Non-pigmented ciliary epithelial cell (primary cell): ENCODE data around the gene CHI3L1.

ENCODE experiments used
- DNase-seq: peaks from one replicate; pipeline ENCODE4 v3.0.0-alpha.2; 2010; ENCODE audit warnings: low read depth

CHI3L1 gene

GRCh38 chr1:203133970-203134725 is 52.4 kb downstream of the CHI3L1 start:
- no peak for DNase-seq

DNA sequence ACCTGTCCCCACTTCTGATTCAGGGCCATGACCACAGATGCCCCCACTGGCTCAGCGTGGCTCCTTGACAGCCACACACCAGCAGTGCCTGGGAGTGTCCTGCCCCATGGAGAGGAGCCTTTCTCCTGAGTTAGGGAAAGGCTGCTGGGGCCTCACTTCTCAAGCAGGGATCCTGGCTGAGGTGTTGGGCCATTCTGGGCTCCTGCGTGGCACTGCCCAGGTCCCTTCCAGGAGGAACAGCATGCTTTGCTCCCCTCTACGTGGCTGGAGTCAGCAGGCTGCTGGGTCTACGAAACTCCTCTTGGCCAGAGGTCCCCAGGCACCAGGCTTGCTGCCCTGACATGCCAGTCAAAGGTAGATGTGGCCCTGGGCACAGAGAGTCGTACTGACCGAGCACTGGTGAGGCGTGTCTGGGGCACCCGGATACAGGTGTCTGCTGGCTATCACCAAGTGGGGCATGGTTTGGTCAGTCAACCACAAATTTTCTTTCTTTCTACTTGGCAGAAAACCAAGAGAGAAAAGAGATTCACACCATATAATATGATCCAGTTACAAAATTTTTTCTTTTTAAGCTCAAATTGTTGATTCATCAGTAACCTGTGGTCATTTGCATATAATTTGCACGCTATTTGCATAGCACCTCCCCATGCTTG is 54.8 kb downstream of the CHI3L1 start:
- DNase-seq, result no peak

- no peak for DNase-seq
Measured at GRCh38 chr1:203130358-203130985, 56.0 kb downstream of the CHI3L1 start.

- DNase-seq, result no peak
Measured at GRCh38 chr1:203129501-203130231, 56.8 kb downstream of the CHI3L1 start.
